SK-N-SH (cell line): ENCODE data around the gene UBE2U. TPM values are rescaled to one million over a fixed set of nuclear protein-coding genes. Genes with fewer than 3 reads are reported as not detected.

Experiments
- CTCF ChIA-PET: fragments of 300-600, 350-600 bp; formaldehyde crosslinking; extraction: SDS; loops from one replicate; lab custom pipeline; 2021; lab: Yijun Ruan, JAX
- POLR2A ChIA-PET: fragments of 350-600 bp; sonication (Branson Sonifier 250); formaldehyde crosslinking; extraction: SDS; loops from one replicate; lab custom pipeline; 2020; ENCODE audit warnings: antibody characterized with exemption, inconsistent platforms; lab: Yijun Ruan, JAX
- DNase-seq: peaks from one replicate; pipeline ENCODE4 v3.0.0; 2012
- H2AFZ ChIP-seq: fragments of 200-600 bp; sonication (generic); 2 replicates; pipeline ENCODE4 v1.8.1; 2016; ENCODE audit warnings: antibody characterized with exemption, mild to moderate bottlenecking, low read depth
- H3F3A ChIP-seq: fragments of 200-600 bp; sonication (generic); replicated peaks from 2 replicates; pipeline ENCODE3; 2016; ENCODE audit warnings: antibody characterized with exemption, mild to moderate bottlenecking; ENCODE audit not compliant: insufficient read depth
- H3K27ac ChIP-seq, 2 experiments: fragments of 200-500 bp in 1 of 2; fragments of 200-600 bp in 1 of 2; sonication (Bioruptor generic) in 1 of 2; sonication (generic), shearing (Covaris generic) in 1 of 2; 2 replicates each; pipeline versions ENCODE4 v1.5.1 to v1.6.1; 2014 to 2016; ENCODE audit warnings: low read depth in 2 of 2, inconsistent platforms in 1 of 2, low read length in 1 of 2, mild to moderate bottlenecking in 1 of 2, mixed read lengths in 1 of 2
- H3K27me3 ChIP-seq: fragments of 200-600 bp; sonication (generic), shearing (Covaris generic); 2 replicates; pipeline ENCODE4 v1.6.1; 2016; ENCODE audit warnings: mixed run types; ENCODE audit not compliant: insufficient read depth
- H3K36me3 ChIP-seq, 2 experiments: fragments of 200-500 bp in 1 of 2; fragments of 200-600 bp in 1 of 2; sonication (Bioruptor generic) in 1 of 2; sonication (generic) in 1 of 2; replicated peaks in 1 of 2; 2 replicates each; pipeline versions ENCODE3 to v1.5.1; 2014 to 2016; ENCODE audit warnings: low read length in 1 of 2, mild to moderate bottlenecking in 1 of 2; ENCODE audit not compliant: insufficient read depth in 2 of 2, control insufficient read depth in 1 of 2
- H3K4me1 ChIP-seq, 2 experiments: fragments of 200-500 bp in 1 of 2; fragments of 200-600 bp in 1 of 2; sonication (Bioruptor generic) in 1 of 2; sonication (generic), shearing (Covaris generic) in 1 of 2; 2 replicates each; pipeline versions ENCODE4 v1.5.1 to v1.6.1; 2014 to 2016; ENCODE audit warnings: low read depth in 1 of 2, low read length in 1 of 2, mixed run types in 1 of 2; ENCODE audit not compliant: insufficient read depth in 2 of 2, control insufficient read depth in 1 of 2
- H3K4me2 ChIP-seq: fragments of 200-600 bp; sonication (generic), shearing (Covaris generic); 2 replicates; pipeline ENCODE4 v1.6.1; 2017; ENCODE audit warnings: mixed run types
- H3K4me3 ChIP-seq, 2 experiments: fragments of 200-500 bp in 1 of 2; fragments of 200-600 bp in 1 of 2; sonication (Bioruptor generic) in 1 of 2; sonication (generic), shearing (Covaris generic) in 1 of 2; 2 replicates each; pipeline versions ENCODE4 v1.5.1 to v1.8.1; 2014 to 2016; ENCODE audit warnings: low read depth in 2 of 2, inconsistent platforms in 1 of 2, low read length in 1 of 2, mild to moderate bottlenecking in 1 of 2, mixed read lengths in 1 of 2, moderate library complexity in 1 of 2
- H3K79me2 ChIP-seq: fragments of 200-600 bp; sonication (generic); 2 replicates; pipeline ENCODE4 v1.8.1; 2017; ENCODE audit warnings: mild to moderate bottlenecking; ENCODE audit not compliant: insufficient read depth
- H3K9ac ChIP-seq: fragments of 200-600 bp; sonication (generic); 2 replicates; pipeline ENCODE4 v1.6.1; 2017; ENCODE audit warnings: mixed run types
- H3K9me2 ChIP-seq: fragments of 200-600 bp; sonication (generic); 2 replicates; pipeline ENCODE4 v1.6.1; 2017; ENCODE audit warnings: mixed run types
- H3K9me3 ChIP-seq: fragments of 200-600 bp; sonication (generic); 2 replicates; pipeline ENCODE4 v1.6.1; 2017; ENCODE audit warnings: mixed run types, mild to moderate bottlenecking, moderate library complexity
- H4K20me1 ChIP-seq: fragments of 200-600 bp; sonication (generic); 2 replicates; pipeline ENCODE4 v1.6.1; 2017; ENCODE audit warnings: mild to moderate bottlenecking, mixed run types; ENCODE audit not compliant: insufficient read depth
- CHD2 ChIP-seq: fragments of 150-350 bp; IDR thresholded peaks from 2 replicates; pipeline ENCODE4 v1.6.1; 2018; ENCODE audit warnings: low read length; ENCODE audit not compliant: partially characterized antibody
- FOSL2 ChIP-seq: IDR thresholded peaks from 2 replicates; pipeline ENCODE4 v1.4.0; 2012; ENCODE audit warnings: low read depth, mild to moderate bottlenecking, moderate library complexity, borderline replicate concordance
- FOXJ3 ChIP-seq: sonication (generic); formaldehyde crosslinking; IDR thresholded peaks from 2 replicates; pipeline ENCODE4 v1.5.1; 2020; ENCODE audit warnings: mild to moderate bottlenecking, missing genetic modification reagents
- FOXM1 ChIP-seq: IDR thresholded peaks from 2 replicates; pipeline ENCODE4 v1.4.0; 2012; ENCODE audit warnings: low read depth, mild to moderate bottlenecking
- GABPA ChIP-seq: IDR thresholded peaks from 2 replicates; pipeline ENCODE4 v1.4.0; 2012; ENCODE audit warnings: low read depth, mild to moderate bottlenecking
- MEF2A ChIP-seq: IDR thresholded peaks from 2 replicates; pipeline ENCODE4 v1.4.0; 2012; ENCODE audit warnings: low read depth, borderline replicate concordance
- NFIC ChIP-seq: IDR thresholded peaks from 2 replicates; pipeline ENCODE4 v1.4.0; 2012; ENCODE audit warnings: borderline replicate concordance
- POLR2AphosphoS5 ChIP-seq: IDR thresholded peaks from 2 replicates; pipeline ENCODE4 v1.6.1; 2012; ENCODE audit warnings: low read depth, low read length
- RCOR1 ChIP-seq: fragments of 150-350 bp; IDR thresholded peaks from 2 replicates; pipeline ENCODE4 v1.6.1; 2017; ENCODE audit warnings: antibody characterized with exemption, low read length
- RFX5 ChIP-seq: IDR thresholded peaks from 2 replicates; pipeline ENCODE4 v1.6.1; 2012; ENCODE audit warnings: mild to moderate bottlenecking, improper control_type of control experiment, low read length
- SIN3A ChIP-seq: IDR thresholded peaks from 2 replicates; pipeline ENCODE4 v1.6.1; 2012; ENCODE audit warnings: low read depth, mild to moderate bottlenecking, low read length, moderate library complexity, borderline replicate concordance
- TEAD4 ChIP-seq: IDR thresholded peaks from 2 replicates; pipeline ENCODE4 v1.4.0; 2012; ENCODE audit warnings: mild to moderate bottlenecking, borderline replicate concordance; ENCODE audit not compliant: insufficient read depth
- USF1 ChIP-seq: IDR thresholded peaks from 2 replicates; pipeline ENCODE4 v1.4.0; 2012; ENCODE audit warnings: low read depth, borderline replicate concordance
- USF2 ChIP-seq: fragments of 150-350 bp; IDR thresholded peaks from 2 replicates; pipeline ENCODE4 v1.6.1; 2017; ENCODE audit warnings: antibody characterized with exemption, low read length, low read depth, borderline replicate concordance
- YY1 ChIP-seq: IDR thresholded peaks from 2 replicates; pipeline ENCODE4 v1.4.0; 2012; ENCODE audit warnings: low read depth, mild to moderate bottlenecking
- WGBS: methylation state at CpG from one replicate; pipeline ENCODE4 v1.1.6; 2017; ENCODE audit warnings: low lambda C conversion rate; 5-methylcytosine and 5-hydroxymethylcytosine counted together
- polyA plus RNA-seq, 3 experiments: library from polyadenylated mRNA; depleted of rRNA; stranded (reverse); fragments of >200 nt; gene quantifications; 2 replicates each; pipeline ENCODE4 v1.2.3, GENCODE V29; 2012
- TF ChIP-seq, protein P1 (sequence below): IDR thresholded peaks from 2 replicates; pipeline ENCODE4 v1.6.1; 2012; ENCODE audit warnings: mild to moderate bottlenecking, low read depth, low read length, moderate library complexity
- TF ChIP-seq, protein P2 (sequence below): IDR thresholded peaks from 2 replicates; pipeline ENCODE4 v1.4.0; 2012; ENCODE audit warnings: low read depth
- TF ChIP-seq, protein P3 (sequence below): fragments of 150-350 bp; IDR thresholded peaks from 2 replicates; pipeline ENCODE4 v1.6.1; 2016; ENCODE audit warnings: mild to moderate bottlenecking, low read depth, low read length
- TF ChIP-seq, protein P4 (sequence below): fragments of 200-600 bp; sonication (generic); IDR thresholded peaks from 2 replicates; pipeline ENCODE4 v1.6.1; 2017; ENCODE audit warnings: antibody characterized with exemption, mild to moderate bottlenecking, moderate library complexity
- TF ChIP-seq, protein P5 (sequence below): IDR thresholded peaks from 2 replicates; pipeline ENCODE4; 2012

Gene UBE2U
- polyA plus RNA-seq, 1 of the 3 experiments (the other 2 are of a cell fraction) = not detected

DNA sequence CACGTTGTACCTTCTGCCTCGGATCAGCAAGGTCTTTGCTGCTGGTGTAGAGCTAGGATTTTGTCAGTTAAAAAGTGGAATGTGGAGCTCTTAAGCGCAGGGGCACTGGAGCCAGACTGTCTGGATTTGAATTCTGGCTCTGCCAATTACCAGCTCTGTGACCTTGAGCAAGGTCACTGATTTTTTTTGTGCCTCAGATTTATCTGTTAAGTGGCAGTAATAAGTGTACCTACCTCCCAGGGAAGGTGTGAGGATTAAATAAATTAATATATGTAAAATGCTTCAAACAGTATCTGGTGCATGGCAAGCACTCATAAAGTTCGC, 40.3 kb downstream of the UBE2U start:
- Histone ChIP-seq H3F3A (no peaks in the 10 kb centered on the region), H4K20me1 (no peaks in the 10 kb centered on the region), H3K79me2 (no peaks in the 10 kb centered on the region), H3K9ac (no peak overlapping the region), H3K4me1 (peaks cover 10 to 22% of the 10 kb centered on the region in 2 experiments; a peak in 3 of 4 replicates), H3K27ac (peak overlapping the region in 1 of 2 experiments; percentile 91; a peak in 2 of 4 replicates), H3K9me3 (no peaks in the 10 kb centered on the region), H3K4me3 (0 out of 4 replicates have a peak overlapping the region, but pooled peaks of 1 of the 2 experiments have one; percentile 1), H3K4me2 (no peak overlapping the region), H3K36me3 (no peaks in the 10 kb centered on the region), H3K27me3 (0 out of 2 replicates have a peak, but pooled peaks cover under 1% of the 10 kb centered on the region), H2AFZ (no peak overlapping the region), H3K9me2 (no peaks in the 10 kb centered on the region)
- no peak for TF ChIP-seq CHD2
- TF ChIP-seq FOXJ3 = no peak
- TF ChIP-seq SIN3A = no peak
- TF ChIP-seq USF2 = no peak
- TF ChIP-seq USF1 = no peak
- TF ChIP-seq RCOR1 = no peak
- TF ChIP-seq, protein P1, sequence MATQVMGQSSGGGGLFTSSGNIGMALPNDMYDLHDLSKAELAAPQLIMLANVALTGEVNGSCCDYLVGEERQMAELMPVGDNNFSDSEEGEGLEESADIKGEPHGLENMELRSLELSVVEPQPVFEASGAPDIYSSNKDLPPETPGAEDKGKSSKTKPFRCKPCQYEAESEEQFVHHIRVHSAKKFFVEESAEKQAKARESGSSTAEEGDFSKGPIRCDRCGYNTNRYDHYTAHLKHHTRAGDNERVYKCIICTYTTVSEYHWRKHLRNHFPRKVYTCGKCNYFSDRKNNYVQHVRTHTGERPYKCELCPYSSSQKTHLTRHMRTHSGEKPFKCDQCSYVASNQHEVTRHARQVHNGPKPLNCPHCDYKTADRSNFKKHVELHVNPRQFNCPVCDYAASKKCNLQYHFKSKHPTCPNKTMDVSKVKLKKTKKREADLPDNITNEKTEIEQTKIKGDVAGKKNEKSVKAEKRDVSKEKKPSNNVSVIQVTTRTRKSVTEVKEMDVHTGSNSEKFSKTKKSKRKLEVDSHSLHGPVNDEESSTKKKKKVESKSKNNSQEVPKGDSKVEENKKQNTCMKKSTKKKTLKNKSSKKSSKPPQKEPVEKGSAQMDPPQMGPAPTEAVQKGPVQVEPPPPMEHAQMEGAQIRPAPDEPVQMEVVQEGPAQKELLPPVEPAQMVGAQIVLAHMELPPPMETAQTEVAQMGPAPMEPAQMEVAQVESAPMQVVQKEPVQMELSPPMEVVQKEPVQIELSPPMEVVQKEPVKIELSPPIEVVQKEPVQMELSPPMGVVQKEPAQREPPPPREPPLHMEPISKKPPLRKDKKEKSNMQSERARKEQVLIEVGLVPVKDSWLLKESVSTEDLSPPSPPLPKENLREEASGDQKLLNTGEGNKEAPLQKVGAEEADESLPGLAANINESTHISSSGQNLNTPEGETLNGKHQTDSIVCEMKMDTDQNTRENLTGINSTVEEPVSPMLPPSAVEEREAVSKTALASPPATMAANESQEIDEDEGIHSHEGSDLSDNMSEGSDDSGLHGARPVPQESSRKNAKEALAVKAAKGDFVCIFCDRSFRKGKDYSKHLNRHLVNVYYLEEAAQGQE = no peak
- no peak for TF ChIP-seq MEF2A
- TF ChIP-seq, protein P2, sequence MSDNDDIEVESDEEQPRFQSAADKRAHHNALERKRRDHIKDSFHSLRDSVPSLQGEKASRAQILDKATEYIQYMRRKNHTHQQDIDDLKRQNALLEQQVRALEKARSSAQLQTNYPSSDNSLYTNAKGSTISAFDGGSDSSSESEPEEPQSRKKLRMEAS = no peak
- TF ChIP-seq NFIC = no peak
- TF ChIP-seq GABPA = no peak
- TF ChIP-seq, protein P3, sequence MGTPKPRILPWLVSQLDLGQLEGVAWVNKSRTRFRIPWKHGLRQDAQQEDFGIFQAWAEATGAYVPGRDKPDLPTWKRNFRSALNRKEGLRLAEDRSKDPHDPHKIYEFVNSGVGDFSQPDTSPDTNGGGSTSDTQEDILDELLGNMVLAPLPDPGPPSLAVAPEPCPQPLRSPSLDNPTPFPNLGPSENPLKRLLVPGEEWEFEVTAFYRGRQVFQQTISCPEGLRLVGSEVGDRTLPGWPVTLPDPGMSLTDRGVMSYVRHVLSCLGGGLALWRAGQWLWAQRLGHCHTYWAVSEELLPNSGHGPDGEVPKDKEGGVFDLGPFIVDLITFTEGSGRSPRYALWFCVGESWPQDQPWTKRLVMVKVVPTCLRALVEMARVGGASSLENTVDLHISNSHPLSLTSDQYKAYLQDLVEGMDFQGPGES = no peak
- TF ChIP-seq FOSL2 = no peak
- no peak for TF ChIP-seq YY1
- TF ChIP-seq, protein P4, sequence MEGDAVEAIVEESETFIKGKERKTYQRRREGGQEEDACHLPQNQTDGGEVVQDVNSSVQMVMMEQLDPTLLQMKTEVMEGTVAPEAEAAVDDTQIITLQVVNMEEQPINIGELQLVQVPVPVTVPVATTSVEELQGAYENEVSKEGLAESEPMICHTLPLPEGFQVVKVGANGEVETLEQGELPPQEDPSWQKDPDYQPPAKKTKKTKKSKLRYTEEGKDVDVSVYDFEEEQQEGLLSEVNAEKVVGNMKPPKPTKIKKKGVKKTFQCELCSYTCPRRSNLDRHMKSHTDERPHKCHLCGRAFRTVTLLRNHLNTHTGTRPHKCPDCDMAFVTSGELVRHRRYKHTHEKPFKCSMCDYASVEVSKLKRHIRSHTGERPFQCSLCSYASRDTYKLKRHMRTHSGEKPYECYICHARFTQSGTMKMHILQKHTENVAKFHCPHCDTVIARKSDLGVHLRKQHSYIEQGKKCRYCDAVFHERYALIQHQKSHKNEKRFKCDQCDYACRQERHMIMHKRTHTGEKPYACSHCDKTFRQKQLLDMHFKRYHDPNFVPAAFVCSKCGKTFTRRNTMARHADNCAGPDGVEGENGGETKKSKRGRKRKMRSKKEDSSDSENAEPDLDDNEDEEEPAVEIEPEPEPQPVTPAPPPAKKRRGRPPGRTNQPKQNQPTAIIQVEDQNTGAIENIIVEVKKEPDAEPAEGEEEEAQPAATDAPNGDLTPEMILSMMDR = no peak
- TF ChIP-seq TEAD4 = no peak
- no peak for TF ChIP-seq FOXM1
- TF ChIP-seq POLR2AphosphoS5 = no peak
- TF ChIP-seq, protein P5, sequence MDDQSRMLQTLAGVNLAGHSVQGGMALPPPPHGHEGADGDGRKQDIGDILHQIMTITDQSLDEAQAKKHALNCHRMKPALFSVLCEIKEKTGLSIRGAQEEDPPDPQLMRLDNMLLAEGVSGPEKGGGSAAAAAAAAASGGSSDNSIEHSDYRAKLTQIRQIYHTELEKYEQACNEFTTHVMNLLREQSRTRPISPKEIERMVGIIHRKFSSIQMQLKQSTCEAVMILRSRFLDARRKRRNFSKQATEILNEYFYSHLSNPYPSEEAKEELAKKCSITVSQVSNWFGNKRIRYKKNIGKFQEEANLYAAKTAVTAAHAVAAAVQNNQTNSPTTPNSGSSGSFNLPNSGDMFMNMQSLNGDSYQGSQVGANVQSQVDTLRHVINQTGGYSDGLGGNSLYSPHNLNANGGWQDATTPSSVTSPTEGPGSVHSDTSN = no peak
- TF ChIP-seq RFX5 = no peak
- DNase-seq = no peak
- ChIA-PET CTCF (interaction anchor here (0.6 to 4.8 kb wide), 32 partner anchors 10 to 1410 kb away, joined by 3 to 71 read pairs (median 4); partner anchors contain the start of gene ROR1), POLR2A (interaction anchor here (1.0 to 1.5 kb wide), 4 partner anchors 9 to 570 kb away, joined by 3 to 4 read pairs (median 4); no protein-coding TSS in a partner anchor)
- WGBS = 50% methylated on average over 4 of the region's 4 CpGs
